HepG2 (cell line): ENCODE data around the gene FGD5. TPM values are rescaled to one million over a fixed set of nuclear protein-coding genes. Genes with fewer than 3 reads are reported as not detected.

Source experiments
- ATAC-seq: fragments of 200-7000 bp; cut with Tn5 transposase; 3 replicates; pipeline ENCODE4 v1.9.1; 2020; ENCODE audit warnings: mild to moderate bottlenecking, moderate library complexity
- BruUV-seq: library from RNA; stranded (reverse); fragments of 400-500 nt; replicated peaks from 2 replicates; lab custom pipeline; 2021; lab: Mats Ljungman, UMichigan
- CTCF ChIA-PET: fragments of 300-600 bp; formaldehyde crosslinking; extraction: SDS; loops from one replicate; lab custom pipeline; 2021; ENCODE audit warnings: low total read pairs, inconsistent platforms, low intra/inter-chr PET ratio; lab: Yijun Ruan, JAX
- POLR2A ChIA-PET: fragments of 350-600 bp; sonication (Branson Sonifier 250); formaldehyde crosslinking; loops from one replicate; lab custom pipeline; 2020; ENCODE audit warnings: antibody characterized with exemption, inconsistent platforms; lab: Yijun Ruan, JAX
- DNase-seq: peaks from one replicate; pipeline ENCODE4 v3.0.0-alpha.2; 2015; ENCODE audit warnings: low spot score
- FAIRE-seq: peaks from 3 replicates; lab custom pipeline; 2011; peaks lifted over from hg19 to GRCh38; lab: Jason Lieb, UNC
- H2AFZ ChIP-seq: one replicate; pipeline ENCODE4 v1.6.1; 2011; ENCODE audit warnings: low read length, inconsistent platforms
- H3K27ac ChIP-seq: fragments of 300-600 bp; 3 replicates; pipeline ENCODE4 v1.8.0; 2011; ENCODE audit warnings: mixed run types, mild to moderate bottlenecking, mixed read lengths, low read length, inconsistent platforms; ENCODE audit not compliant: insufficient read depth; ENCODE audit errors: extremely low read length
- H3K27me3 ChIP-seq, 2 experiments: fragments of 200-600 bp in 1 of 2; 2 replicates in 1 of 2; 3 replicates in 1 of 2; pipeline versions ENCODE4 v1.6.0 to v1.8.0; 2011; ENCODE audit warnings: low read length in 2 of 2, mild to moderate bottlenecking in 2 of 2, moderate library complexity in 2 of 2, inconsistent platforms in 1 of 2; ENCODE audit not compliant: insufficient read depth in 2 of 2, control insufficient read depth in 1 of 2
- H3K36me3 ChIP-seq, 2 experiments: fragments of 200-600 bp in 1 of 2; replicated peaks in 1 of 2; 2 replicates in 1 of 2; 3 replicates in 1 of 2; pipeline versions ENCODE4 v1.5.1 to v1.8.0; 2011; ENCODE audit warnings: low read length in 2 of 2, inconsistent platforms in 1 of 2; ENCODE audit not compliant: insufficient read depth in 2 of 2, control insufficient read depth in 1 of 2
- H3K4me1 ChIP-seq: 2 replicates; pipeline ENCODE4 v1.5.1; 2012; ENCODE audit warnings: low read length, inconsistent platforms; ENCODE audit not compliant: insufficient read depth
- H3K4me2 ChIP-seq: 2 replicates; pipeline ENCODE4 v1.6.0; 2011; ENCODE audit warnings: low read depth, low read length, inconsistent platforms
- H3K4me3 ChIP-seq, 3 experiments: fragments of 200-600 bp in 1 of 3; sonication (generic), shearing (Covaris generic) in 1 of 3; replicated peaks in 1 of 3; 2 replicates each; pipeline ENCODE4 v1.5.1; 2011 to 2016; ENCODE audit warnings: low read length in 3 of 3, inconsistent platforms in 2 of 3, low read depth in 2 of 3, mild to moderate bottlenecking in 2 of 3, control low read depth in 1 of 3, mixed read lengths in 1 of 3; ENCODE audit not compliant: insufficient read depth in 1 of 3
- H3K79me2 ChIP-seq: one replicate; pipeline ENCODE4 v1.6.1; 2011; ENCODE audit warnings: low read length, inconsistent platforms; ENCODE audit not compliant: insufficient read depth
- H3K9ac ChIP-seq: 2 replicates; pipeline ENCODE4 v1.6.0; 2011; ENCODE audit warnings: mild to moderate bottlenecking, low read depth, low read length, inconsistent platforms; ENCODE audit not compliant: insufficient read depth
- H3K9me3 ChIP-seq: 2 replicates; pipeline ENCODE4 v1.5.1; 2012; ENCODE audit warnings: mild to moderate bottlenecking, low read length
- H4K20me1 ChIP-seq: 2 replicates; pipeline ENCODE4 v1.6.0; 2011; ENCODE audit warnings: inconsistent platforms, mild to moderate bottlenecking, low read length, moderate library complexity; ENCODE audit not compliant: insufficient read depth
- HOXA9 ChIP-seq: sonication (generic); formaldehyde crosslinking; IDR thresholded peaks from 2 replicates; pipeline ENCODE4 v1.8.1; 2022; ENCODE audit warnings: missing genetic modification reagents, mild to moderate bottlenecking, moderate library complexity, borderline replicate concordance
- NONO ChIP-seq, 2 experiments: fragments of 450-650 bp in 1 of 2; sonication (generic) in 1 of 2; formaldehyde crosslinking in 1 of 2; IDR thresholded peaks in 1 of 2; conservative IDR thresholded peaks in 1 of 2; 2 replicates each; pipeline versions ENCODE4 v1.6.1 to v1.8.0; 2017 to 2022; ENCODE audit warnings: mild to moderate bottlenecking in 1 of 2, missing genetic modification reagents in 1 of 2, moderate library complexity in 1 of 2
- WGBS: methylation state at CpG from one replicate; pipeline ENCODE4 v1.1.6; 2017; ENCODE audit warnings: low lambda C conversion rate; 5-methylcytosine and 5-hydroxymethylcytosine counted together
- in situ Hi-C: cut with HindIII; loops from 2 replicates; pipeline ENCODE4 v1.10.0; 2017; ENCODE audit warnings: low pct_unique_long_range_greater_than_20kb; ENCODE audit not compliant: extremely low pct_ligation_motif_present
- intact Hi-C: fragments of 100-400 bp; cut with micrococcal nuclease; formaldehyde crosslinking; loops from one replicate; pipeline ENCODE4 v1.10.0; 2022; ENCODE audit not compliant: unreplicated experiment
- polyA plus RNA-seq, 8 experiments: library from polyadenylated mRNA; depleted of rRNA in 3 of 8; stranded (reverse) in 7 of 8; unstranded in 1 of 8; fragments of >200 nt; fragmentation: Illumina TruSeq in 4 of 8; extraction: Trizol in 4 of 8; gene quantifications; 2 replicates each; pipeline versions ENCODE4 v1.2.1 to v1.2.3, GENCODE V29; 2011 to 2016; ENCODE audit warnings: low read depth in 4 of 8, missing spikeins in 1 of 8, mixed read lengths in 1 of 8; ENCODE audit not compliant: insufficient read depth in 1 of 8
- total RNA-seq, 5 experiments: library from RNA; depleted of rRNA; stranded (reverse); fragments of >200 nt; fragmentation: Illumina TruSeq; extraction: Trizol; gene quantifications; 2 replicates each; pipeline ENCODE4 v1.2.3, GENCODE V29; 2016; ENCODE audit warnings: low read depth in 1 of 5
- TF ChIP-seq, protein P1 (sequence below): sonication (generic); formaldehyde crosslinking; IDR thresholded peaks from 2 replicates; pipeline ENCODE4 v1.5.0; 2020; ENCODE audit warnings: missing genetic modification reagents
- TF ChIP-seq, protein P2 (sequence below): sonication (generic); formaldehyde crosslinking; IDR thresholded peaks from 2 replicates; pipeline ENCODE4 v1.8.0; 2022; ENCODE audit warnings: mild to moderate bottlenecking, missing genetic modification reagents
- TF ChIP-seq, protein P3 (sequence below): sonication (generic); formaldehyde crosslinking; conservative IDR thresholded peaks from 2 replicates; pipeline ENCODE4 v1.4.0; 2020; ENCODE audit warnings: missing genetic modification reagents

The FGD5 gene
- total and polyA plus RNA-seq, 2 of the 13 experiments (the other 11 are each of a cell fraction or from before 2014, with no cell fraction given) = 0.17 TPM; not detected in 1

DNA sequence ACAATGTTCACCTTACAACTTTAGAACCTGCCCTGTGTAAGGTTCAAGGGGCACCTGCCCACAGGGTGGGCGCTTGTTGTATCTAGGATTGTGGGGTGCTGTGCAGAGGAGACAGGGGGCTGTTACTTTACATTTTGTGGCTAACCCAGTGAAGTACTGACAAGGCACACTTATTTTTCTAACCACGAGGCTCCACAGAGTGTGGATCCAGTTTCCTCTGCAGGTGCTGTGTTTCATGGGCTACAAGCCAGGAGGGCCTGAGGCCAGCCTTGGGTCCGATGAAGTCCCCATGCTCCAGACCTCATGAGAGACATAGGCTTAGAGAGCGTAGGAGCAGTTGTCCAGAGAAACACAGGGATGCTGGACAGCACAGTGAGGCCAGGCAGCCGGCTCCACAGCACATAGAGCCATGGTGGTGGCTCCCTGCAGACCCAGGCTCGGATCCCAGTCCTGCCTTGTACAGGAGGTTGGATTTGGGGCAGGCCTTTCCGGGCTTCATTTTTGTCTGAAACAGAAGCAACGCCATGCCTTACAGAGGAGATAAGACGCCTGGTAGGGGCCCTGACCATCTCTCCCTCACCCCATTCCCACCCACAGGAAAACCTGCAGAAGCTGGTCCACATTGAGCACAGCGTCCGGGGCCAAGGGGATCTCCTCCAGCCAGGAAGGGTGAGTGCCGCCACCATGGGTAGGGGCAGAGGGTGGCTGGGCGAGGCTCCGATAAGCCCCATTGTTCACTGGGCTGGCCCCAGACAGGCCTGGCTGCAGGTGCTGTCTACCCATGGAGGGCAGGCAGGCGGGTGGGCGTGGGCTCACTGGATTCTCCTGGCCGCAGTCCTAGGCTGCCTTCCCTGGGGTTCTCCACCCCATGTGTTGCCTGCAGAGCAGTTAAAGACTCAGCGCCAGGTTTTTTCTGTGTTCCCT is 88.5 kb downstream of the FGD5 start (continued):
- TF ChIP-seq, protein P1, sequence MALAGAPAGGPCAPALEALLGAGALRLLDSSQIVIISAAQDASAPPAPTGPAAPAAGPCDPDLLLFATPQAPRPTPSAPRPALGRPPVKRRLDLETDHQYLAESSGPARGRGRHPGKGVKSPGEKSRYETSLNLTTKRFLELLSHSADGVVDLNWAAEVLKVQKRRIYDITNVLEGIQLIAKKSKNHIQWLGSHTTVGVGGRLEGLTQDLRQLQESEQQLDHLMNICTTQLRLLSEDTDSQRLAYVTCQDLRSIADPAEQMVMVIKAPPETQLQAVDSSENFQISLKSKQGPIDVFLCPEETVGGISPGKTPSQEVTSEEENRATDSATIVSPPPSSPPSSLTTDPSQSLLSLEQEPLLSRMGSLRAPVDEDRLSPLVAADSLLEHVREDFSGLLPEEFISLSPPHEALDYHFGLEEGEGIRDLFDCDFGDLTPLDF (CRISPR knock-in tag) = no peak
- TF ChIP-seq, protein P2, sequence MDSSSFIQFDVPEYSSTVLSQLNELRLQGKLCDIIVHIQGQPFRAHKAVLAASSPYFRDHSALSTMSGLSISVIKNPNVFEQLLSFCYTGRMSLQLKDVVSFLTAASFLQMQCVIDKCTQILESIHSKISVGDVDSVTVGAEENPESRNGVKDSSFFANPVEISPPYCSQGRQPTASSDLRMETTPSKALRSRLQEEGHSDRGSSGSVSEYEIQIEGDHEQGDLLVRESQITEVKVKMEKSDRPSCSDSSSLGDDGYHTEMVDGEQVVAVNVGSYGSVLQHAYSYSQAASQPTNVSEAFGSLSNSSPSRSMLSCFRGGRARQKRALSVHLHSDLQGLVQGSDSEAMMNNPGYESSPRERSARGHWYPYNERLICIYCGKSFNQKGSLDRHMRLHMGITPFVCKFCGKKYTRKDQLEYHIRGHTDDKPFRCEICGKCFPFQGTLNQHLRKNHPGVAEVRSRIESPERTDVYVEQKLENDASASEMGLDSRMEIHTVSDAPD (CRISPR knock-in tag) = no peak
- TF ChIP-seq, protein P3, sequence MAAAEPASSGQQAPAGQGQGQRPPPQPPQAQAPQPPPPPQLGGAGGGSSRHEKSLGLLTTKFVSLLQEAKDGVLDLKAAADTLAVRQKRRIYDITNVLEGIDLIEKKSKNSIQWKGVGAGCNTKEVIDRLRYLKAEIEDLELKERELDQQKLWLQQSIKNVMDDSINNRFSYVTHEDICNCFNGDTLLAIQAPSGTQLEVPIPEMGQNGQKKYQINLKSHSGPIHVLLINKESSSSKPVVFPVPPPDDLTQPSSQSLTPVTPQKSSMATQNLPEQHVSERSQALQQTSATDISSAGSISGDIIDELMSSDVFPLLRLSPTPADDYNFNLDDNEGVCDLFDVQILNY = no peak

DNA sequence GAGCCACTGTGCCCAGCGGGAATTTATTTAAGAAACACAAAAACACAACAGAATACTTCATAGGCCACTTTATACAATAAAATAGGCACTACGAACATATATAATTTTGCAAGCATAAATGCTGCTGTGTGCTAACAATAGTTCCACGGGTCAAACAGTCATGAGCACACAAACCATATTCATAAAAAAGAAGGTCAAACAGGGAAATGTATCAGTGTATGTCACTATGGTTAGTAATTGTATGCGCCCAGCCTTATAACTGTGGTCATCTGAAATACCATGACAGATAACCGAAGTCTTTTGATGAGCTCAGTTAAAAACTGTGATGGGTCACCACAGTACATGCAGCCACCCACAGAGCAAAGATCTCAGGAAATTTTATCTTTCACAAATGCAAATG is 90.5 kb downstream of the FGD5 start:
- TF ChIP-seq NONO (IDR thresholded peaks at IDR 0.05) (no peak), NONO (CRISPR knock-in tag; conservative IDR thresholded peaks at IDR 0.05) (no peak), HOXA9 (CRISPR knock-in tag) (no peak)
- Histone ChIP-seq H4K20me1 (no peaks in the 10 kb centered on the region), H3K9me3 (peaks cover 9% of the 10 kb centered on the region; the same call in 1 of the 2 replicates), H3K4me1 (no peaks in the 10 kb centered on the region), H3K36me3 (no peaks in the 10 kb centered on the region), H3K79me2 (no peaks in the 10 kb centered on the region), H3K4me2 (no peak overlapping the region), H3K27ac (no peak overlapping the region), H3K9ac (no peak overlapping the region), H3K27me3 (peaks cover 1 to 4% of the 10 kb centered on the region in 2 experiments; a peak in 3 of 5 replicates), H2AFZ (no peak overlapping the region), H3K4me3 (no peak overlapping the region)
- BruUV-seq = no TSS peak
- intact Hi-C loops = no loop called here
- no peak for FAIRE-seq
- 65% methylated on average over 5 of the region's 5 CpGs for WGBS
- no peak for DNase-seq
- in situ Hi-C loops = no loop called here
- ATAC-seq = no peak
- POLR2A ChIA-PET = no interaction called here
- CTCF ChIA-PET = no interaction called here
